ENCODE data around the gene MEI4. TPM values are rescaled to one million over a fixed set of nuclear protein-coding genes. Genes with fewer than 3 reads are reported as not detected.

MEI4 gene
- total and polyA plus RNA-seq, 7 donors = not detected

DNA sequence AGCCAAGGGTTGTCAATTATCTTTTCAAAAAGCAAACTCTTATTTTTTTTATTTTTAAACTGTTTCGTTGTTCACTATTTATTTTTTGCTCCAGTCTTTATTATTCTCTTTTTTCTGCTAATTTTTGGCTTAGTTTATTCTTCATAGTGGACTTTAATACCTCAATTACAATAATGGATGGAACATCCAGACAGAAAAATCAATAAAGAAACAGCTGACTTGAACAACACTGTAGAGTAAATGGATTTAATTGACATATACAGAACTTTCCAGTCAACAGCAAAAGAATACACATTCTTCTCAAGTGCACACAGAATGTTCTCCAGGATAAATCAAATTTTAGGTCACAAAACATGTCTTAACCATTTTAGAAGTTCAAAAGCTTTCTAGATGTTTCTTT lies 111.5 kb downstream of the MEI4 start:
- 85 to 88% methylated on average over 1 of the region's 1 CpG for WGBS, 2 donors
- Histone ChIP-seq H3K4me3 (no peak overlapping the region), H3K36me3 (no peaks in the 10 kb centered on the region), H3K27me3 (no peaks in the 10 kb centered on the region), H3K4me1 (no peaks in the 10 kb centered on the region), H3K27ac (no peak overlapping the region), H3K9me3 (peaks cover 0 to 4% (median 0%) of the 10 kb centered on the region in 4 donors)
- intact Hi-C loops (cut with DNase I) = no loop called here
- no peak for DNase-seq
- no peak for TF ChIP-seq POLR2A (IDR thresholded peaks at IDR 0.05)
- TF ChIP-seq POLR2AphosphoS5 (IDR thresholded peaks at IDR 0.05) = no peak
- TF ChIP-seq EP300 (IDR thresholded peaks at IDR 0.05) = no peak
- TF ChIP-seq, protein P1, sequence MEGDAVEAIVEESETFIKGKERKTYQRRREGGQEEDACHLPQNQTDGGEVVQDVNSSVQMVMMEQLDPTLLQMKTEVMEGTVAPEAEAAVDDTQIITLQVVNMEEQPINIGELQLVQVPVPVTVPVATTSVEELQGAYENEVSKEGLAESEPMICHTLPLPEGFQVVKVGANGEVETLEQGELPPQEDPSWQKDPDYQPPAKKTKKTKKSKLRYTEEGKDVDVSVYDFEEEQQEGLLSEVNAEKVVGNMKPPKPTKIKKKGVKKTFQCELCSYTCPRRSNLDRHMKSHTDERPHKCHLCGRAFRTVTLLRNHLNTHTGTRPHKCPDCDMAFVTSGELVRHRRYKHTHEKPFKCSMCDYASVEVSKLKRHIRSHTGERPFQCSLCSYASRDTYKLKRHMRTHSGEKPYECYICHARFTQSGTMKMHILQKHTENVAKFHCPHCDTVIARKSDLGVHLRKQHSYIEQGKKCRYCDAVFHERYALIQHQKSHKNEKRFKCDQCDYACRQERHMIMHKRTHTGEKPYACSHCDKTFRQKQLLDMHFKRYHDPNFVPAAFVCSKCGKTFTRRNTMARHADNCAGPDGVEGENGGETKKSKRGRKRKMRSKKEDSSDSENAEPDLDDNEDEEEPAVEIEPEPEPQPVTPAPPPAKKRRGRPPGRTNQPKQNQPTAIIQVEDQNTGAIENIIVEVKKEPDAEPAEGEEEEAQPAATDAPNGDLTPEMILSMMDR (IDR thresholded peaks at IDR 0.05) = no peak

DNA sequence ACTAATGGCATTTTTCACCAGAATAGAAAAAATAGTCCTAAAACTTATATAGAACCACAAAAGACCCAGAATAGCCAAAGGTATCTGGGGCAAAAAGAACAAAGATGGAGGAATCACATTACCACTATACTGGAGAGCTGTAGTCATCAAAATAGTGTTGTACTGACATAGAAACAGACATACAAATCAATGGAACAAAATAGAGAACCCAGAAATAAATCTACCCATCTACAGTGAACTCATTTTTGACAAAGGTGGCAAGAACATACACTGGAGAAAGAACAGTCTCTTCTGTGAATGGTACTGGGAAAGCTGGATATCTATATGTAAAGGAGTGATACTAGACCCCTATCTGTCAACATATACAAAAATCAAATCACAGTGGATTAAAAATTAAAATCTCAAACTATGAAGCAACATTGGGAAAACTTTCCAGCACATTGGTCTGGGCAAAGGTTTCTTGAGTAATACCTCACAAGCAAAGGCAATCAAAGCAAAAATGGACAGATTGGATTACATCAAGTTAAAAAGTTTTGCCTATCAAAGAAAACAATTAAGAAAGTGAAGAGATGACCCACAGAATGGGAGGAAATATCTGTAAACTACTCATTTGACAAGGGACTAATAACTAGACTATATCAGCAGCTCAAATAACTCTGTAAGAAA lies 120.5 kb downstream of the MEI4 start:
- intact Hi-C loops (cut with DNase I) = no loop called here
- Histone ChIP-seq H3K9me3 (peaks cover 0 to 2% (median 0%) of the 10 kb centered on the region in 4 donors), H3K36me3 (no peaks in the 10 kb centered on the region), H3K4me3 (no peak overlapping the region), H3K4me1 (no peaks in the 10 kb centered on the region), H3K27ac (no peak overlapping the region), H3K27me3 (no peaks in the 10 kb centered on the region)
- DNase-seq = no peak
- TF ChIP-seq, protein P1 (IDR thresholded peaks at IDR 0.05) = no peak
- TF ChIP-seq POLR2AphosphoS5 (IDR thresholded peaks at IDR 0.05) (no peak), POLR2A (IDR thresholded peaks at IDR 0.05) (no peak), EP300 (IDR thresholded peaks at IDR 0.05) (no peak)

DNA sequence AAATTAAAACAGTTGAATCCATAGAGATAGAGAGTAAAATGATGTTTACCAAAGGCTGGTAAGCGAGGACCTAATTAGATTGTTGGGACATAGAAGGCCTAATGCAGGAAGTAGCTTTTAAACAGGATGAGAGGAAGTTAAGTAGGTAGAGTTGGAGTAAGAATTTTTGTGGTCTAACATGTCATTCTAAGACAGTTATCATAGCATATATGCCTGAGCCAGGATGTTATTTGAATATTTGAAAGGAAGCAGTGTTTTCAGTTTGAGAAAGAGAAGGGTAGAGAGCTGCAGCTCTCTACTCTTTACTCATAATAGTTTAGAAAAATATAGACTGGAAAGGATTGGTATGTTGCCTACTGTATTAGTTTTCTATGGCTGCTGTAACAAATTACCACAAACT lies 121.6 kb downstream of the MEI4 start:
- Histone ChIP-seq H3K36me3 (no peaks in the 10 kb centered on the region), H3K27ac (no peak overlapping the region), H3K27me3 (no peaks in the 10 kb centered on the region), H3K9me3 (peaks cover 0 to 2% (median 0%) of the 10 kb centered on the region in 4 donors), H3K4me1 (no peaks in the 10 kb centered on the region), H3K4me3 (no peak overlapping the region)
- DNase-seq = no peak
- TF ChIP-seq POLR2AphosphoS5 (IDR thresholded peaks at IDR 0.05) (no peak), POLR2A (IDR thresholded peaks at IDR 0.05) (no peak), EP300 (IDR thresholded peaks at IDR 0.05) (no peak)
- TF ChIP-seq, protein P1 (IDR thresholded peaks at IDR 0.05) = no peak
- intact Hi-C loops (cut with DNase I) = no loop called here
- WGBS, 2 donors = 68 to 69% methylated on average over 1 of the region's 1 CpG

DNA sequence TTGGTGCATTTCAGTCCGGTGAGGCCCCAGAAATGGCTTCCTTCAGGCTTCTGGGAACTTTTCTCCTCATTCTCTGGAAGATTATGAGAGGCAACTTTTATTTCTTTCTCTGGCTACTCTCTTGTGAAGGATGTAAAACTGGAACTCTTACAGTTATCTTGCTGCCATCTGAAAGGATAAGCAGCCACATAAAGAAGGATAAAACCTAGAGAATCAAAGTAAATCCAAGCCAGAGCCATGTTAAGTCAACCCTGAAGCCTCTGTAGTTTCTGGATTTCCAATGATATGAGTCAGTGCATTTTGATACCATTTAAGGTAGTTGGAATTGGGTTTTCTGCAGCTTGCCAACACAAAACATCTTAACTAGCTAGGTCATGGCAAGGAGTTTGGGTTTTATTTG lies 123.6 kb downstream of the MEI4 start:
- intact Hi-C loops (cut with DNase I) = no loop called here
- Histone ChIP-seq H3K27me3 (no peaks in the 10 kb centered on the region), H3K4me1 (no peaks in the 10 kb centered on the region), H3K9me3 (peaks cover 0 to 2% (median 0%) of the 10 kb centered on the region in 4 donors), H3K36me3 (no peaks in the 10 kb centered on the region), H3K4me3 (no peak overlapping the region), H3K27ac (no peak overlapping the region)
- 83 to 91% methylated on average over 1 of the region's 1 CpG for WGBS, 2 donors
- no peak for DNase-seq
- no peak for TF ChIP-seq EP300 (IDR thresholded peaks at IDR 0.05)

DNA sequence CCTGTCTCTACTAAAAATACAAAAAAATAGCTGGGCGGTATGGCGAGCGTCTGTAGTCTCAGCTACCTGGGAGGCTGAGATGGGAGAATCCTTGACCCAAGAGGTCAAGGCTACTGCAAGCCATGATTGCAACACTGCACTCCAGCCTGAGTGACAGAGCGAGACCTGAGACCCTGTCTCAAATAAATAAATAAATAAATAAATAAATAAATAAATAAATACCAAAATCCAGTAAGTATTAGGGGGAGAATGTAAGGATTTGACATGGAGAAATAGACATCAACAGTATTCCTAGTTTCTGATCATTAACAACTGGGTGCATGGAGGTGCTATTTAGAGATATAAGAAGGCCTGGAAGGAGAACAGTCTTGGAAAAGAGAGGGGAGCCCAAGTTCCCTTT lies 125.7 kb downstream of the MEI4 start:
- TF ChIP-seq EP300 (IDR thresholded peaks at IDR 0.05) = no peak
- no peak for TF ChIP-seq POLR2A (IDR thresholded peaks at IDR 0.05)
- no peak for TF ChIP-seq POLR2AphosphoS5 (IDR thresholded peaks at IDR 0.05)
- TF ChIP-seq, protein P1 (IDR thresholded peaks at IDR 0.05) = no peak
- no peak overlapping the region for H3K4me3 ChIP-seq
- H3K36me3 ChIP-seq = no peaks in the 10 kb centered on the region
- no peak overlapping the region for H3K27ac ChIP-seq
- H3K4me1 ChIP-seq = no peaks in the 10 kb centered on the region
- no peaks in the 10 kb centered on the region for H3K27me3 ChIP-seq
- intact Hi-C loops (cut with DNase I) = no loop called here
- H3K9me3 ChIP-seq = no peaks in the 10 kb centered on the region
- no peak for DNase-seq
- 95 to 97% methylated on average over 4 of the region's 4 CpGs for WGBS, 2 donors
